Mesodermal cell (in vitro differentiated cells): ENCODE results near the gene FRMD1.

Source experiments
- H3K27ac ChIP-seq: 2 replicates; pipeline ENCODE4 v1.7.0; 2013; ENCODE audit warnings: mild to moderate bottlenecking, low read depth, low read length, moderate library complexity; ENCODE audit not compliant: severe bottlenecking
- H3K36me3 ChIP-seq: 2 replicates; pipeline ENCODE4 v1.7.1; 2013; ENCODE audit warnings: mild to moderate bottlenecking, low read length, moderate library complexity; ENCODE audit not compliant: control insufficient read depth, insufficient read depth
- H3K4me1 ChIP-seq: one replicate; pipeline ENCODE4 v1.7.1; 2013; ENCODE audit warnings: mild to moderate bottlenecking, low read length; ENCODE audit not compliant: insufficient read depth, control insufficient read depth, poor library complexity, severe bottlenecking
- H3K4me3 ChIP-seq: 2 replicates; pipeline ENCODE4 v1.7.0; 2013; ENCODE audit warnings: low read length, control low read depth, mild to moderate bottlenecking; ENCODE audit not compliant: insufficient read depth, poor library complexity, severe bottlenecking; ENCODE audit errors: extremely low read depth
- H3K9me3 ChIP-seq: 2 replicates; pipeline ENCODE4 v1.7.1; 2013; ENCODE audit warnings: mild to moderate bottlenecking, low read length, moderate library complexity; ENCODE audit not compliant: control insufficient read depth
- WGBS, 2 experiments: methylation state at CpG; one replicate each; pipeline ENCODE4 v1.1.5; 2013; ENCODE audit warnings: missing lambda C conversion rate in 2 of 2; ENCODE audit not compliant: insufficient coverage in 2 of 2; 5-methylcytosine and 5-hydroxymethylcytosine counted together

Gene FRMD1

GRCh38 chr6:168017629-168018028 lies 61.4 kb downstream of the FRMD1 start:
- no peak overlapping the region for H3K27ac ChIP-seq
- peaks cover 6% of the 10 kb centered on the region for H3K9me3 ChIP-seq
- no peak overlapping the region for H3K4me3 ChIP-seq
- no peaks in the 10 kb centered on the region for H3K36me3 ChIP-seq
- H3K4me1 ChIP-seq: peaks cover 5% of the 10 kb centered on the region
- WGBS, 2 experiments: 90 to 97% methylated on average over 8 to 10 of the region's 11 CpGs

GRCh38 chr6:168016721-168017525 lies 62.1 kb downstream of the FRMD1 start:
- H3K27ac ChIP-seq: no peak overlapping the region
- H3K9me3 ChIP-seq: peaks cover 12% of the 10 kb centered on the region
- peaks cover 5% of the 10 kb centered on the region for H3K4me1 ChIP-seq
- H3K36me3 ChIP-seq: no peaks in the 10 kb centered on the region
- no peak overlapping the region for H3K4me3 ChIP-seq
- 83 to 84% methylated on average over 17 of the region's 18 CpGs for WGBS, 2 experiments

GRCh38 chr6:168016176-168016620 lies 62.8 kb downstream of the FRMD1 start:
- no peaks in the 10 kb centered on the region for H3K36me3 ChIP-seq
- peaks cover 5% of the 10 kb centered on the region for H3K4me1 ChIP-seq
- WGBS, 2 experiments: 89 to 93% methylated on average over 15 of the region's 18 CpGs
- H3K27ac ChIP-seq: no peak overlapping the region
- H3K9me3 ChIP-seq: peaks cover 18% of the 10 kb centered on the region
- no peak overlapping the region for H3K4me3 ChIP-seq

- H3K9me3 ChIP-seq: peaks cover 23% of the 10 kb centered on the region
These were observed 63.4 kb downstream of the FRMD1 start for GRCh38 chr6:168015482-168016175.

GRCh38 chr6:168015009-168015408 lies 64.0 kb downstream of the FRMD1 start:
- 89 to 97% methylated on average over 3 of the region's 4 CpGs for WGBS, 2 experiments
- Histone ChIP-seq H3K4me1 (peaks cover 5% of the 10 kb centered on the region), H3K9me3 (peaks cover 29% of the 10 kb centered on the region), H3K27ac (no peak overlapping the region), H3K36me3 (no peaks in the 10 kb centered on the region), H3K4me3 (no peak overlapping the region)

More at GRCh38 chr6:168015482-168016175, 63.4 kb downstream of the FRMD1 start:
- 89 to 92% methylated on average over 14 of the region's 14 CpGs for WGBS, 2 experiments
- H3K36me3 ChIP-seq: no peaks in the 10 kb centered on the region
- H3K4me3 ChIP-seq: no peak overlapping the region
- peaks cover 5% of the 10 kb centered on the region for H3K4me1 ChIP-seq
- no peak overlapping the region for H3K27ac ChIP-seq

- Histone ChIP-seq H3K27ac (no peak overlapping the region), H3K4me1 (peaks cover 5% of the 10 kb centered on the region), H3K36me3 (no peaks in the 10 kb centered on the region), H3K4me3 (no peak overlapping the region), H3K9me3 (peaks cover 29% of the 10 kb centered on the region)
- 87 to 100% methylated on average over 1 to 5 of the region's 6 CpGs for WGBS, 2 experiments
These were observed 64.6 kb downstream of the FRMD1 start for GRCh38 chr6:168014428-168014827.

GRCh38 chr6:168013250-168013915 lies 65.6 kb downstream of the FRMD1 start:
- no peaks in the 10 kb centered on the region for H3K36me3 ChIP-seq
- peaks cover 30% of the 10 kb centered on the region for H3K9me3 ChIP-seq
- H3K27ac ChIP-seq: no peak overlapping the region
- H3K4me3 ChIP-seq: no peak overlapping the region
- WGBS, 2 experiments: 85 to 88% methylated on average over 7 of the region's 7 CpGs
- H3K4me1 ChIP-seq: peaks cover 5% of the 10 kb centered on the region

- no peak overlapping the region for H3K27ac ChIP-seq
- H3K4me1 ChIP-seq: peaks cover 7% of the 10 kb centered on the region
- no peaks in the 10 kb centered on the region for H3K36me3 ChIP-seq
- 84 to 87% methylated on average over 10 to 11 of the region's 13 CpGs for WGBS, 2 experiments
- peaks cover 34% of the 10 kb centered on the region for H3K9me3 ChIP-seq
- H3K4me3 ChIP-seq: no peak overlapping the region
These were observed 66.4 kb downstream of the FRMD1 start for GRCh38 chr6:168012431-168013249.

- no peak overlapping the region for H3K27ac ChIP-seq
- no peaks in the 10 kb centered on the region for H3K36me3 ChIP-seq
- peaks cover 38% of the 10 kb centered on the region for H3K9me3 ChIP-seq
- WGBS, 2 experiments: no CpG with 5 or more reads among the region's 1 CpG
- H3K4me3 ChIP-seq: no peak overlapping the region
- peaks cover 2% of the 10 kb centered on the region for H3K4me1 ChIP-seq
These were observed 67.7 kb downstream of the FRMD1 start for GRCh38 chr6:168011291-168011690.

- H3K4me1 ChIP-seq: peaks cover 2% of the 10 kb centered on the region
- H3K9me3 ChIP-seq: peaks cover 32% of the 10 kb centered on the region
- no peak overlapping the region for H3K4me3 ChIP-seq
- no peak overlapping the region for H3K27ac ChIP-seq
- no peaks in the 10 kb centered on the region for H3K36me3 ChIP-seq
- 94 to 100% methylated on average over 2 to 3 of the region's 3 CpGs for WGBS, 2 experiments
These were observed 69.7 kb downstream of the FRMD1 start for GRCh38 chr6:168009331-168009730.
